Measurements from ENCODE around the gene RFX7. TPM values are rescaled to one million over a fixed set of nuclear protein-coding genes. Genes with fewer than 3 reads are reported as not detected.

RFX7 gene
- total RNA-seq, 2 donors from 2014 or later = 4.4 to 5.9 TPM

GRCh38 chr15:56217341-56217740 lies 26.3 kb downstream of the RFX7 start:
- Histone ChIP-seq H3K27me3 (no peaks in the 10 kb centered on the region), H3K4me3 (no peak overlapping the region), H3K9me3 (peaks cover 0 to 3% of the 10 kb centered on the region in 2 donors), H3K27ac (no peak overlapping the region), H3K4me1 (no peaks in the 10 kb centered on the region), H3K36me3 (no peaks in the 10 kb centered on the region)
- DNase-seq (ENCODE audit: low spot score) = no peak
- TF ChIP-seq CTCF (IDR thresholded peaks at IDR 0.05) = no peak

GRCh38 chr15:56215769-56216168 lies 27.9 kb downstream of the RFX7 start:
- Histone ChIP-seq H3K4me3 (no peak overlapping the region), H3K9me3 (peaks cover 0 to 13% of the 10 kb centered on the region in 2 donors), H3K36me3 (no peaks in the 10 kb centered on the region), H3K27me3 (no peaks in the 10 kb centered on the region), H3K27ac (no peak overlapping the region), H3K4me1 (no peaks in the 10 kb centered on the region)
- no peak for DNase-seq (ENCODE audit: low spot score)
- TF ChIP-seq CTCF (IDR thresholded peaks at IDR 0.05) = no peak

GRCh38 chr15:56211960-56212550 lies 31.6 kb downstream of the RFX7 start:
- TF ChIP-seq CTCF (IDR thresholded peaks at IDR 0.05) = no peak
- Histone ChIP-seq H3K36me3 (no peaks in the 10 kb centered on the region), H3K9me3 (peaks cover 0 to 15% of the 10 kb centered on the region in 2 donors), H3K27me3 (no peaks in the 10 kb centered on the region), H3K4me3 (no peak overlapping the region), H3K4me1 (peaks cover 0 to 11% of the 10 kb centered on the region in 2 donors), H3K27ac (no peak overlapping the region)
- DNase-seq (ENCODE audit: low spot score) = no peak

- TF ChIP-seq CTCF (IDR thresholded peaks at IDR 0.05) = no peak
- Histone ChIP-seq H3K36me3 (no peaks in the 10 kb centered on the region), H3K27ac (no peak overlapping the region), H3K27me3 (no peaks in the 10 kb centered on the region), H3K4me1 (peaks cover 0 to 11% of the 10 kb centered on the region in 2 donors), H3K9me3 (peaks cover 0 to 15% of the 10 kb centered on the region in 2 donors), H3K4me3 (no peak overlapping the region)
- DNase-seq (ENCODE audit: low spot score) = no peak
Measured at GRCh38 chr15:56211064-56211463, 32.6 kb downstream of the RFX7 start.

GRCh38 chr15:56208641-56209155 lies 35.0 kb downstream of the RFX7 start:
- no peak overlapping the region for H3K27ac ChIP-seq
- no peak for TF ChIP-seq CTCF (IDR thresholded peaks at IDR 0.05)
- H3K4me1 ChIP-seq = peaks cover 0 to 23% of the 10 kb centered on the region in 2 donors
- H3K27me3 ChIP-seq = no peaks in the 10 kb centered on the region
- no peaks in the 10 kb centered on the region for H3K36me3 ChIP-seq
- peaks cover 0 to 15% of the 10 kb centered on the region in 2 donors for H3K9me3 ChIP-seq
- DNase-seq (ENCODE audit: low spot score) = no peak
- H3K4me3 ChIP-seq = no peak overlapping the region

- DNase-seq (ENCODE audit: low spot score) = no peak
- H3K27ac ChIP-seq = no peak overlapping the region
- H3K9me3 ChIP-seq = peaks cover 0 to 15% of the 10 kb centered on the region in 2 donors
- H3K4me1 ChIP-seq = peaks cover 0 to 23% of the 10 kb centered on the region in 2 donors
- TF ChIP-seq CTCF (IDR thresholded peaks at IDR 0.05) = no peak
- H3K27me3 ChIP-seq = no peaks in the 10 kb centered on the region
- no peak overlapping the region for H3K4me3 ChIP-seq
- H3K36me3 ChIP-seq = no peaks in the 10 kb centered on the region
Measured at GRCh38 chr15:56208185-56208584, 35.5 kb downstream of the RFX7 start.
